HG03280 (cell line): ENCODE results near the gene KRTAP10-11.

Experiments used
- ATAC-seq: cut with Tn5 transposase; IDR thresholded peaks from one replicate; pipeline ENCODE4 v1.9.1; 2021; ENCODE audit warnings: mild to moderate bottlenecking, moderate library complexity; ENCODE audit not compliant: unreplicated experiment

Gene KRTAP10-11

GRCh38 chr21:44692798-44693512 is 46.7 kb downstream of the KRTAP10-11 start:
- no peak for ATAC-seq

DNA sequence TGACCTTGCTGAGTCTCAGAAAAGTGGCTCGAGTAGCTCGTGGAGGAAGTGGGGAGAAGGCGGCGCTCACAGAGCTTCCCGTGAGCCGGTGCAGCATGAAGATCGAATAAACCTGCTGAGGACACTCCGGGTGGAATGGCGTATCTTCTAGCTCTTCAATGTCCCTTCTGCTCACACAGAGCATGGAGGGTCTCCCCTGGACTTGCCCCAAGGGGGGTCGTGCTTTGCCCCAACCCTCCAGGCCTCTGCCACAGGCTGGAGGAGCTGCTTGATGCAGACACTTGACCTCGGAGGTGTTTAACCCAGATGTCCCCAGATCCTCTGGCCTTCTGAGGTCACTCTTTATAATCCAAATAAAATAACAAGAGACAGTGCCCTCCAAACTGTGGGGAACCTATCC is 48.6 kb downstream of the KRTAP10-11 start:
- ATAC-seq, result no peak

DNA sequence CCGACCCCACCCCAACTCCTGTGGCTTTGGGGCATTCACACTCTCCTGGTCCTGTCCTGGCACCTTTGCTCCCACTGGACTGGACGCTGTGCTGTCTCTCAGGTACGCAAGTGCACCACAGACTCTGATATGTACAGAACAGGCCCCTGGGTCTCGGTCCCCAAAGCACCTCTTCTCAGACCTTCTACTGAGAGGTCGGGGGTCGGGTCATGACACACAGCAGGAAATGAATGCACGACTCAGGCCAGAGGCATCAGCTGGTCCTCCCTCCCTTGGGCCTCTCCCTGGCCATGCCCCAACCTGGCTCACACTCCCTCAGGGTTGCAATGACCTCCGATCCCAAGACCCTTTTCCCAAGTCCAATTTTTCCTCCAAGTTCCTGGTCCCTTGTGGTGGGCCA is 49.0 kb downstream of the KRTAP10-11 start:
- ATAC-seq, result no peak

DNA sequence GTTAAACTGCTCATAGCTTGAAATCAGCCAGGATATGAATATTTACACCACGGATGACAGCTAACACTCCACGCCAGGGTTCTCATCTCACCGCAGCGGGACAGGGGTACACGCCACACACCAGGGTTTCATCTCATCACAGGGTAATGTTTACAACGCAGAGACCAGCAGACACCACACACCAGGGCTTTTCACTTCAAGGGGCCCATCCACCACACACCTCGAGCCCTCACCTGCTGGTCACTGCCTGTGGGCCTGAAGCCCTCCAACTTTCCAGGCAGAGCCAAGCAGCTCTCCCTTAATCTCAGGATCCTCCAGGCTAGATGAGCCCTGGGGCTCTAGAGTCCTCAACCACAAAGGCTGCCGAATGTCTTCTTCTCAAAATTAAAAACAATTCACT is 49.4 kb downstream of the KRTAP10-11 start:
- no peak for ATAC-seq

DNA sequence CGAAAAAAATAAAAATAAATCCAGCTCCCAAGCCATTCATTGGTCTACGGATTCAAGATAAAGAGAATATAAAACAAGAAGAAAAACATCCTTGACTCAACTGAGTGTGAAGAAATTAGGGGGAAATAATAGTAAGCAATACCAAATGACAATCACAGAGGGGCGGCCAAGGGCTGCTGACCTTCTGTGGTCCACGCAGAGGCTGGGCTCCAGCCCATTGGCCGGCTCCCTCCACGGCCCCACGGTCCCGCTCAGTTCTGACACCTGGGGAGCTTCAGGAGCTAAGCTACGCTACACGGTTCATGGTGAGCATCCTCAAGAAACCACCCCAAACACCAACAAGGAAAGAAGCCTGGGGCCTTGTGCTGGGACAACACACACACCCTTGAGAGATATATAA is 50.4 kb downstream of the KRTAP10-11 start:
- no peak for ATAC-seq
